Fibroblast of skin of right biceps (primary cell): Measurements from ENCODE around the gene LCN6.
A peak's percentile ranks its signal among the peaks of the same experiment; 100 is the strongest.
"Not testable (repeated sequence)": the region's sequence is repeated elsewhere in the genome, so short reads cannot be mapped to it uniquely, and the experiment has no call there.

Experiments
- DNase-seq: peaks from one replicate; pipeline ENCODE4 v3.0.0-alpha.2; 2013

LCN6 gene, protein sequence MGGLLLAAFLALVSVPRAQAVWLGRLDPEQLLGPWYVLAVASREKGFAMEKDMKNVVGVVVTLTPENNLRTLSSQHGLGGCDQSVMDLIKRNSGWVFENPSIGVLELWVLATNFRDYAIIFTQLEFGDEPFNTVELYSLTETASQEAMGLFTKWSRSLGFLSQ

GRCh38 chr9:136748201-136748600 lies at the start of gene LCN6:
Gene LCN6, minus strand, starts transcription at chr9:136748525. Its CDS starts 42 bp downstream, at chr9:136748483.
- DNase-seq: no peak

GRCh38 chr9:136796775-136797347 lies 48.5 kb upstream of the LCN6 start:
- peak; percentile 33 for DNase-seq

DNA sequence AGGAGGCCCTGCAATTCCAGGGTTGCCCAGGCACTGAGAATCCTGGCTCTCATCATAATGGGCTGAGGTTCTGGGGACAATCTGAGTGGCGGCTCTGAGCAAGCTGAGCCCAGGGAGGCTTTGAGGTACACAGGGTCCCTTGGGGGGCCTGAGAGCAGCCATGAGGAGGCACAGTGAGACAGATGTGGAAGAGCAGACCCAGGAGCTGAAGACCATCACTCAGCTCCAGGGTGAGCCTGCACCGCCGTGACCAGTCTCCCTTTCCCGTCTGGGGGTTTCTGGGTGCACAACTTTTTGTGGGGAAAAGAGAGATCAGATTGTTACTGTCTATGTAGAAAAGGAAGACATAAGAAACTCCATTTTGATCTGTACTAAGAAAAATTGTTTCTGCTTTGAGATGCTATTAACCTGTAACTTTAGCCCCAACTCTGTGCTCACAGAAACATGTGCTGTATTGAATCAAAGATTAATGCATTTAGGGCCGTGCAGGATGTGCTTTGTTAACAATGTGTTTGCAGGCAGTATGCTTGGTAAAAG lies 48.0 kb upstream of the LCN6 start, which contains the start of gene CCDC183:
TSS of gene CCDC183 (plus strand) at position 101 of the 537 bp plus-strand sequence. CDS start at position 161, 60 bp downstream.
- DNase-seq: no peak

GRCh38 chr9:136795000-136795348 lies 46.6 kb upstream of the LCN6 start:
- DNase-seq: no peak

GRCh38 chr9:136794281-136794999 lies 46.1 kb upstream of the LCN6 start:
- no peak for DNase-seq

GRCh38 chr9:136793086-136793946 lies 45.0 kb upstream of the LCN6 start:
- DNase-seq: no peak

DNA sequence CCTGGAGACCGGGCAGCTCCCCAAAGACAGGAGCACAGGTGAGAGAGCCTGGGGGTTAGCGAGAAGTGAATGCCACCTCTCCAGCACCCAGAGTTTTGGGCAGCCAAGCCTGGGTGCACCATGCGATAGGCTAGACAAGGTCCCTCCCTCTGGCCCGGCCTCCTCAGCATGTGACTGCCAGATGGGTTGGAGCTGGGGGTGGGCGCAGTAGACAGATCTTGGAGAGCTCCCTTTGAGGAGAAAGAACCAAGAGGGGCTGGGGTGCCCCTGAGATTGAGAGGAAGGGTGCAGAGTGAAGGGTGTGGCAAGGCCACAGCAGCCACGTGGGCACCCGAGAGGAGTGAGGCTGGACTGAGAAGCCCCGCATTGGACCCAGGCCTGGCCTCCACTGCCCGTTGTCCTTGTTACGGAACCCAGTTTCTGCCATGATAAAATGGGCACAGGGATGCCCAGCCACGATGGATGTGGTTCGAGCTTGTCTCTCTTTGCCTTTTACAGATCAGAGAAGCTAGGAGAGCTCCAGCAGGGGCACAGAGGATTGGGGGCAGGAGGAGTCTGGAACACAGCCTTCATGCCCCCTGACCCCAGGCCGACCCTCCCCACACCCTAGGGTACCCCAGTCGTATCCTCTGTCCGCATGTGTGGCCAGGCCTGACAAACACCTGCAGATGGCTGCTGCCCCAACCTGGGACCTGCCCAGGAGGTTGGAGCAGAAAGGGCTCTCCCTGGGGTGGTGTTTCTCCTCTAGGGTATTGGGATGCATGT lies 44.2 kb upstream of the LCN6 start:
- no peak for DNase-seq

- DNase-seq: peak; percentile 27
These were observed 43.4 kb upstream of the LCN6 start for GRCh38 chr9:136791516-136792276.

DNA sequence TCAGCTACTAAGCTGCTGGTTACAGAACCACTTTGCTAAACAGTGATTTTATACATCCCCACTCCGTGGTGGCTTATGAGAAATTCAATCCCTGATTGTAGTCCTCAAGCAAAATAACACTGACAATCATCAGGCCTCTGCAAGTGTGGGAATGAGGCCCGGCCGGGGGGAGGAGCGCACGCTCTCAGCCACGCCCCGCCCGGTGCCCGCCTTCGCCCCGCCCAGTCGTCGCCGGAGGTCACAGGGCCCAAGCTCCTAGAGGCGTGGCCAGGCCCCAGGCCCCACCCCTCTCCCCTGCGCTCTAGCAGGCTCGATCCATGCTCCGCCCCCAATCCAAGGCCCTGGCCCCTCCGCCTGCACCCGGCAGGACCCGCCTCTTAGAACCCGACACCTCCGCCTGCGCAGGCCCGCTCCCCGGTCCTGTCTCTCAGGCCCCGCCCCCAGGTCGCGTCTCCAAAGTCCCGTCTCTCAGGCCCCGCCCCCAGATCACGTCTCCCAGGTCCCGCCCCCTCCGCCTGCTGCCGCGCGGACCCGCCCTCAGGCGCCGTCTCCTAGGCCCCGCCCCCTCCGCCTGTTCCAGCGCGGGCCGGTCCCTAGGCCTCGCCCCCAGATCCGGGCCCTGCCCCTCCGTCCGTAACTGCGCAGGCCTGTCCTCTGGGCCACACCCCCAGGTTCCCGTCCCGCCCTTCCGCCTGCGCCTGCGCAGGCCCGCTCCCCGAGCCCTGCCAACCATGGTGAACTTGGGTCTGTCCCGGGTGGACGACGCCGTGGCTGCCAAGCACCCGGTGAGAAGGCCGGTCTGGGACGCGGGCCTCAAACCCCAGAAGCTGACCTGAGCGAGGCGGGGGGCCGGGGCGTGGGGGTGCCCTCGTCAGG lies 42.6 kb upstream of the LCN6 start, which contains the start of gene TMEM141:
TSS of gene TMEM141 (plus strand) at position 705 of the 876 bp plus-strand sequence. CDS start at position 732, 27 bp downstream.
- DNase-seq: peak; percentile 99

GRCh38 chr9:136789523-136789937 lies 41.2 kb upstream of the LCN6 start:
- DNase-seq: no peak

DNA sequence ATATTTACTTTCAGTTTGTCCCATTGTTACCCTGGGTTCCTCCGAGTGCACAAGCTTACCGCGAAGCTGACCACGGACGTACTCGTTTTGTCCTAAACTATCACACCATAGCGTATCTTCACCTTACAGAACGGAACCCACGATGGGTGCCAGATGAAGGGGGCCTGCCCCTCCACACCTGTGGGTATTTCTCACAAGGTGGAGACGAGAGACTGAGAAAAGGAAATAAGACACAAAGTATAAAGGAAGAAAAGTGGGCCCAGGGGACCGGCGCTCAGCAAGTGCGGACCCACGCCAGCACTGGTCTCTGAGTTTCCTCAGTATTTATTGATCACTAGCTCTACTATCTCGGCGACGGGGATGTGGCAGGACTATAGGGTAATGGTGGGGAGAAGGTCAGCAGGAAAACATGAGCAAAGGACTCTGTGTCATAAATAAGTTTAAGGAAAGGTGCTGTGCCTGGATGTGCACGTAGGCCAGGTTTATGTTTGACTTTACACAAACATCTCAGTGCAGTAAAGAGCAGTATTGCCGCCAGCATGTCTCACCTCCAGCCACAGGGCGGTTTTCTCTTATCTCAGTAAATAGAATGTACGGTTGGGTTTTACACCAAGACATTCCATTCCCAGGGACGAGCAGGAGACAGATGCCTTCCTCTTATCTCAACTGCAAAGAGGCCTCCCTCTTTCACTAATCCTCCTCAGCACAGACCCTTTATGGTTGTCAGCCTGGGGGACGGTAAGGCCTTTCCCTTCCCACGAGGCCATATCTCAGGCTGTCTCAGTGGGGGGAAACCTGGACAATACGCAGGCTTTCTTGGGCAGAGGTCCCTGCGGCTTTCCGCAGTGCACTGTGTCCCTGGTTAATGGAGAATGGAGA lies 40.6 kb upstream of the LCN6 start:
- not testable (repeated sequence) for DNase-seq

- peak; percentile 60 for DNase-seq
These were observed 39.5 kb upstream of the LCN6 start for GRCh38 chr9:136787690-136788400.

GRCh38 chr9:136786983-136787382 lies 38.7 kb upstream of the LCN6 start:
- not testable (repeated sequence) for DNase-seq

GRCh38 chr9:136786451-136786850 lies 38.1 kb upstream of the LCN6 start:
- no peak for DNase-seq

GRCh38 chr9:136785565-136786355 lies 37.4 kb upstream of the LCN6 start:
- not testable (repeated sequence) for DNase-seq

GRCh38 chr9:136784997-136785361 lies 36.7 kb upstream of the LCN6 start:
- DNase-seq: no peak

DNA sequence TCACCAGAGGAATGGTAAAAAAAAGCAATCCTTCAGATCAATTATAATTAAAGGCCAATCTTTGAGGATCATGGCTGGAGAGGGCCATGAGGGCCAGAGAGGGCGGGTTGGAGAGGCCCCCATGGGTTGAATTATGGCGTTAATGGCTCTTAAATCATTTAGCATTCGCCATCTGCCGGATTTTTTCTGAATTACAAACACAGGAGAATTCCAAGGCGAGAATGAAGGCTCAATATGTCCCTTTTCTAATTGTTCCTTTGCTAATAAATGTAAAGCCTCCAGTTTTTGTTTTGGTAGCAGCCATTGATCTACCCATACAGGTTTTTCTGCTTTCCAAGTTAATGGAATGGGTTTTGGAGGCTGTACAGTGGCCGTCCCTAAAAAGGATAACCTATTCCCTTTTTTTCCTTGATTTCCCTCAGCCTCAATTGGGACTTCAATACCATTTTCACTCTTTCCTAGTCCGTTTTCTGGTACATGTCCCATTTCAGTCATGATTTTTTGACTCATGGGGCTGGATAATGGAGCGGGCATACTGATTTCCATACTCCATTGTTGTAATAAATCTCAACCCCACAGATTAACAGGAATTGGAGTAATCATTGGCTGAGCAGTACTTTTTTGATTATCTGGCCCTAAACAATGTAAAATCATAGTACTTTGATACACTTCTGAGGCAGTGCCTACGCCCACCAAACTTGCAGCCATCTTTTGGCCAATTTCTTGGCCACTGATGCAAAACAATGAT lies 36.1 kb upstream of the LCN6 start:
- no peak for DNase-seq
